ENCODE data around the gene HCRTR1. TPM values are rescaled to one million over a fixed set of nuclear protein-coding genes. Genes with fewer than 3 reads are reported as not detected.

HCRTR1 gene
- total and polyA plus RNA-seq, 2 donors (not counting 3 experiments of a cell fraction or from before 2014, with no cell fraction given): 0.93 to 1.5 TPM

- no peak for TF ChIP-seq MAX (IDR thresholded peaks at IDR 0.05; ENCODE audit: insufficient read depth, insufficient read length)
- no peak for TF ChIP-seq POLR2AphosphoS5 (IDR thresholded peaks at IDR 0.05; ENCODE audit: insufficient read depth, low read depth, low read length)
- CTCF ChIA-PET: interaction anchor here (0.9 to 1.5 kb wide), 3 partner anchors 9 to 228 kb away, joined by 3 to 4 read pairs (median 3); no protein-coding TSS in a partner anchor
- no peaks in the 10 kb centered on the region for H3K4me1 ChIP-seq (ENCODE audit: control insufficient read depth, extremely low read depth, insufficient read depth, low read length)
- H3K4me2 ChIP-seq (ENCODE audit: insufficient read depth, low read length): no peak overlapping the region
- dilution Hi-C loops (cut with MboI; ENCODE audit: extremely low pct_ligation_motif_present, low sequenced_read_pairs) (no loop called here), intact Hi-C loops (cut with micrococcal nuclease) (no loop called here)
- no peaks in the 10 kb centered on the region for H3K79me2 ChIP-seq (ENCODE audit: control insufficient read depth, insufficient read depth, low read length)
- no peak overlapping the region for H3K9ac ChIP-seq (replicated peaks; ENCODE audit: extremely low read depth, insufficient read depth, low read length)
- H3K27ac ChIP-seq (ENCODE audit: insufficient read depth, low read depth, low read length): no peak overlapping the region
- no TSS peak for BruUV-seq (replicated peaks)
- H2AFZ ChIP-seq (ENCODE audit: low read depth, low read length): no peak overlapping the region
- FAIRE-seq (no peak), DNase-seq (ENCODE audit: low read depth, low spot score) (no peak)
- H3K9me1 ChIP-seq (replicated peaks; ENCODE audit: control insufficient read depth, extremely low read depth, insufficient read depth, low read length): no peaks in the 10 kb centered on the region
- peaks cover 0 to under 1% of the 10 kb centered on the region in 2 experiments for H3K27me3 ChIP-seq (ENCODE audit: control insufficient read depth in 2 of 2, insufficient read depth in 2 of 2, low read length in 2 of 2)
- H4K20me1 ChIP-seq (replicated peaks; ENCODE audit: control insufficient read depth, extremely low read depth, insufficient read depth, low read length): no peaks in the 10 kb centered on the region
- peaks cover 0 to 4% of the 10 kb centered on the region in 2 experiments for H3K36me3 ChIP-seq (ENCODE audit: control insufficient read depth in 2 of 2, extremely low read depth in 1 of 2, insufficient read depth in 2 of 2, low read length in 2 of 2)
- H3K4me3 ChIP-seq (replicated peaks in 1 of 3; ENCODE audit: insufficient read depth in 1 of 3, low read depth in 1 of 3, low read length in 3 of 3): no peak overlapping the region
- POLR2A ChIA-PET: no interaction called here
- H3K9me3 ChIP-seq (replicated peaks; ENCODE audit: control insufficient read depth, insufficient read depth, low read length): no peaks in the 10 kb centered on the region
Measured at GRCh38 chr1:31621847-31622730, 4.6 kb downstream of the HCRTR1 start.

- H3K9ac ChIP-seq (replicated peaks; ENCODE audit: extremely low read depth, insufficient read depth, low read length): no peak overlapping the region
- no peak overlapping the region for H3K4me3 ChIP-seq (replicated peaks in 1 of 3; ENCODE audit: insufficient read depth in 1 of 3, low read depth in 1 of 3, low read length in 3 of 3)
- dilution Hi-C loops (cut with MboI; ENCODE audit: extremely low pct_ligation_motif_present, low sequenced_read_pairs) (no loop called here), intact Hi-C loops (cut with micrococcal nuclease) (no loop called here)
- H3K36me3 ChIP-seq (ENCODE audit: control insufficient read depth in 2 of 2, extremely low read depth in 1 of 2, insufficient read depth in 2 of 2, low read length in 2 of 2): peaks cover 0 to 10% of the 10 kb centered on the region in 2 experiments
- H4K20me1 ChIP-seq (replicated peaks; ENCODE audit: control insufficient read depth, extremely low read depth, insufficient read depth, low read length): no peaks in the 10 kb centered on the region
- H3K27me3 ChIP-seq (ENCODE audit: control insufficient read depth in 2 of 2, insufficient read depth in 2 of 2, low read length in 2 of 2): no peaks in the 10 kb centered on the region
- FAIRE-seq (no peak), DNase-seq (ENCODE audit: low read depth, low spot score) (no peak)
- no peaks in the 10 kb centered on the region for H3K79me2 ChIP-seq (ENCODE audit: control insufficient read depth, insufficient read depth, low read length)
- H3K4me2 ChIP-seq (ENCODE audit: insufficient read depth, low read length): no peak overlapping the region
- BruUV-seq (replicated peaks): no TSS peak
- H3K9me1 ChIP-seq (replicated peaks; ENCODE audit: control insufficient read depth, extremely low read depth, insufficient read depth, low read length): no peaks in the 10 kb centered on the region
- POLR2A ChIA-PET: no interaction called here
- no peaks in the 10 kb centered on the region for H3K4me1 ChIP-seq (ENCODE audit: control insufficient read depth, extremely low read depth, insufficient read depth, low read length)
- CTCF ChIA-PET: no interaction called here
- TF ChIP-seq MYC (IDR thresholded peaks at IDR 0.05; ENCODE audit: low read depth, low read length): no peak
- no peak for TF ChIP-seq MAX (IDR thresholded peaks at IDR 0.05; ENCODE audit: insufficient read depth, insufficient read length)
- TF ChIP-seq FOS (IDR thresholded peaks at IDR 0.05; ENCODE audit: borderline replicate concordance, insufficient read depth, low read length): no peak
- no peak for TF ChIP-seq EZH2 (IDR thresholded peaks at IDR 0.05; ENCODE audit: borderline replicate concordance, low read depth, low read length, severe bottlenecking)
- TF ChIP-seq GATA2 (IDR thresholded peaks at IDR 0.05; ENCODE audit: insufficient read depth, insufficient read length, low read depth, low read length): no peak
- no peaks in the 10 kb centered on the region for H3K9me3 ChIP-seq (replicated peaks; ENCODE audit: control insufficient read depth, insufficient read depth, low read length)
- H2AFZ ChIP-seq (ENCODE audit: low read depth, low read length): no peak overlapping the region
- no peak overlapping the region for H3K27ac ChIP-seq (ENCODE audit: insufficient read depth, low read depth, low read length)
Measured at GRCh38 chr1:31623365-31623764, 5.9 kb downstream of the HCRTR1 start.

All from endothelial cell of umbilical vein (primary cell).